Glutamatergic neuron (in vitro differentiated cells): ENCODE data around the gene TAF3. TPM values are rescaled to one million over a fixed set of nuclear protein-coding genes. Genes with fewer than 3 reads are reported as not detected.

Experiments
- DNase-seq: peaks from one replicate; pipeline ENCODE4 v3.0.0; 2022
- H3K27ac Mint-ChIP-seq: one replicate; pipeline ENCODE4 v1.8.0; 2020; ENCODE audit warnings: mild to moderate bottlenecking, mixed read lengths, inconsistent platforms; ENCODE audit not compliant: unreplicated experiment
- H3K27me3 Mint-ChIP-seq: one replicate; pipeline ENCODE4 v1.8.0; 2020; ENCODE audit warnings: mild to moderate bottlenecking, moderate library complexity, mixed read lengths, inconsistent platforms; ENCODE audit not compliant: unreplicated experiment
- H3K36me3 Mint-ChIP-seq: one replicate; pipeline ENCODE4 v1.8.0; 2020; ENCODE audit warnings: mild to moderate bottlenecking, mixed read lengths, inconsistent platforms; ENCODE audit not compliant: unreplicated experiment
- H3K4me1 Mint-ChIP-seq: one replicate; pipeline ENCODE4 v1.8.0; 2020; ENCODE audit warnings: mild to moderate bottlenecking, low read depth, mixed read lengths, inconsistent platforms; ENCODE audit not compliant: unreplicated experiment
- H3K4me3 Mint-ChIP-seq: one replicate; pipeline ENCODE4 v1.8.0; 2020; ENCODE audit warnings: mild to moderate bottlenecking, mixed read lengths, inconsistent platforms; ENCODE audit not compliant: unreplicated experiment
- H3K9me3 Mint-ChIP-seq: one replicate; pipeline ENCODE4 v1.8.0; 2020; ENCODE audit warnings: mild to moderate bottlenecking, moderate library complexity, mixed read lengths, inconsistent platforms; ENCODE audit not compliant: unreplicated experiment
- CTCF ChIP-seq: fragments of 200-600 bp; sonication (generic); IDR thresholded peaks from one replicate; pipeline ENCODE4 v1.5.0; 2021; ENCODE audit not compliant: partially characterized antibody, unreplicated experiment
- total RNA-seq: library from RNA; stranded (reverse); fragmentation: NEBNext Ultra II Directional; extraction: Animal tissue kit (Norgen Biotek cat#: 25700); gene quantifications from one replicate; pipeline ENCODE4 v1.2.1, GENCODE V29; 2021; ENCODE audit not compliant: unreplicated experiment

Gene TAF3
- total RNA-seq, 1 donor from 2014 or later = 10.2 TPM

GRCh38 chr10:7988989-7989388 lies 170.7 kb downstream of the TAF3 start:
- Mint-ChIP-seq H3K27me3 (no peaks in the 10 kb centered on the region), H3K4me3 (no peak overlapping the region), H3K9me3 (no peaks in the 10 kb centered on the region), H3K4me1 (no peaks in the 10 kb centered on the region), H3K27ac (no peak overlapping the region), H3K36me3 (no peaks in the 10 kb centered on the region)
- no peak for DNase-seq
- TF ChIP-seq CTCF = no peak

GRCh38 chr10:7998831-7999230 lies 180.5 kb downstream of the TAF3 start:
- no peak for DNase-seq
- H3K4me3 Mint-ChIP-seq = no peak overlapping the region
- H3K27ac Mint-ChIP-seq = no peak overlapping the region
- H3K27me3 Mint-ChIP-seq = peaks cover 3% of the 10 kb centered on the region
- H3K4me1 Mint-ChIP-seq = no peaks in the 10 kb centered on the region
- H3K9me3 Mint-ChIP-seq = no peaks in the 10 kb centered on the region
- TF ChIP-seq CTCF = no peak
- H3K36me3 Mint-ChIP-seq = peaks cover 5% of the 10 kb centered on the region

- Mint-ChIP-seq H3K4me3 (no peak overlapping the region), H3K9me3 (no peaks in the 10 kb centered on the region), H3K4me1 (no peaks in the 10 kb centered on the region), H3K27me3 (no peaks in the 10 kb centered on the region), H3K27ac (no peak overlapping the region), H3K36me3 (peaks cover 10% of the 10 kb centered on the region)
- no peak for TF ChIP-seq CTCF
- DNase-seq = no peak
Measured at GRCh38 chr10:8004469-8005000, 186.2 kb downstream of the TAF3 start.

- H3K4me3 Mint-ChIP-seq = no peak overlapping the region
- DNase-seq = no peak
- peaks cover 12% of the 10 kb centered on the region for H3K36me3 Mint-ChIP-seq
- no peaks in the 10 kb centered on the region for H3K27me3 Mint-ChIP-seq
- no peak overlapping the region for H3K27ac Mint-ChIP-seq
- no peaks in the 10 kb centered on the region for H3K9me3 Mint-ChIP-seq
- no peak for TF ChIP-seq CTCF
- no peaks in the 10 kb centered on the region for H3K4me1 Mint-ChIP-seq
Measured at GRCh38 chr10:8006274-8006999, 188.1 kb downstream of the TAF3 start.

GRCh38 chr10:8009031-8009430 lies 190.7 kb downstream of the TAF3 start:
- Mint-ChIP-seq H3K36me3 (peaks cover 12% of the 10 kb centered on the region), H3K4me3 (no peak overlapping the region), H3K27me3 (peaks cover 3% of the 10 kb centered on the region), H3K9me3 (no peaks in the 10 kb centered on the region), H3K27ac (no peak overlapping the region), H3K4me1 (no peaks in the 10 kb centered on the region)
- no peak for DNase-seq
- no peak for TF ChIP-seq CTCF
